Activated T-cell treated with anti-CD3 and anti-CD28 coated beads, Interleukin-2, amount 50 U/mL, for 72 hours (primary cell): ENCODE data around the gene UCN. TPM values are rescaled to one million over a fixed set of nuclear protein-coding genes. Genes with fewer than 3 reads are reported as not detected.
"Not testable (repeated sequence)": the region's sequence is repeated elsewhere in the genome, so short reads cannot be mapped to it uniquely, and the experiment has no call there.

Experiments used
- ATAC-seq, 2 donors: fragments of 150-1000 bp; cut with Tn5 transposase; replicated peaks in 1 of 2; 2 replicates each; pipeline ENCODE4 v1.10.0; 2021; ENCODE audit warnings: moderate library complexity in 2 of 2, mild to moderate bottlenecking in 1 of 2
- DNase-seq, 2 donors: peaks; one replicate each; pipeline ENCODE4 v3.0.0; 2021 to 2022; ENCODE audit warnings: mixed read lengths in 1 of 2
- H3K27ac Mint-ChIP-seq: one replicate; pipeline ENCODE4 v1.8.0; 2022; ENCODE audit warnings: mild to moderate bottlenecking, moderate library complexity, mixed read lengths
- H3K27me3 Mint-ChIP-seq: one replicate; pipeline ENCODE4 v1.8.0; 2022; ENCODE audit warnings: low read depth, mixed read lengths
- H3K36me3 Mint-ChIP-seq, 2 donors: one replicate each; pipeline ENCODE4 v1.8.0; 2022; ENCODE audit warnings: mixed read lengths in 2 of 2, mild to moderate bottlenecking in 1 of 2; ENCODE audit not compliant: insufficient read depth in 2 of 2
- H3K4me1 Mint-ChIP-seq: one replicate; pipeline ENCODE4 v1.8.0; 2022; ENCODE audit warnings: low read depth, mixed read lengths
- H3K4me3 Mint-ChIP-seq, 2 donors: one replicate each; pipeline ENCODE4 v1.8.0; 2022; ENCODE audit warnings: mild to moderate bottlenecking in 2 of 2, mixed read lengths in 2 of 2, moderate library complexity in 2 of 2
- H3K9me3 Mint-ChIP-seq, 2 donors: one replicate each; pipeline ENCODE4 v1.8.0; 2022; ENCODE audit warnings: mixed read lengths in 2 of 2
- total RNA-seq, 2 donors: library from RNA; stranded (reverse); gene quantifications; one replicate each; pipeline ENCODE4 v1.2.3, GENCODE V29; 2022

The UCN gene
- total RNA-seq, 2 donors from 2014 or later: 4.9 to 7.6 TPM

DNA sequence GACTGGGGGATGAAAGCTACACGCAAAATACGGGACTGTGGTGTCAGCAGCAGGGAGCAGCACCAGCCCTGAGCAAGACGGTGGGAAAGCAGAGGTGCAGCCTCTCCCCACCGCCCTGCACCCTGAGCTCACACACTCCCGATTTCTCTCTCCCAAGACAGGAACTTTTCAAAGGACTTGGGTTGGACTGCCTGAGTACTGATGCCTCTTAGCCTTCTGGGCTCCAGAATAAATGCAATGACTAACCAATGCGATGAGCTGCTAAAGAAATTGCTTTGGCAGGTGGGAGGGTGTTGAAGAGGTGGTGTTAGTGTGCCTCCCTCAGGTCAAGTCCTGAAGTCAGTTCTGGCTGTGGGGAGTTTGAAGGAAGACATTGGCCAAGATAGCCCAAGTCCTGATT is 16.4 kb downstream of the UCN start:
- ATAC-seq: no peak
- DNase-seq: no peak
- Mint-ChIP-seq H3K4me1 (no peaks in the 10 kb centered on the region), H3K4me3 (no peak overlapping the region), H3K36me3 (no peaks in the 10 kb centered on the region), H3K9me3 (no peaks in the 10 kb centered on the region), H3K27ac (no peak overlapping the region), H3K27me3 (peaks cover 21% of the 10 kb centered on the region)

DNA sequence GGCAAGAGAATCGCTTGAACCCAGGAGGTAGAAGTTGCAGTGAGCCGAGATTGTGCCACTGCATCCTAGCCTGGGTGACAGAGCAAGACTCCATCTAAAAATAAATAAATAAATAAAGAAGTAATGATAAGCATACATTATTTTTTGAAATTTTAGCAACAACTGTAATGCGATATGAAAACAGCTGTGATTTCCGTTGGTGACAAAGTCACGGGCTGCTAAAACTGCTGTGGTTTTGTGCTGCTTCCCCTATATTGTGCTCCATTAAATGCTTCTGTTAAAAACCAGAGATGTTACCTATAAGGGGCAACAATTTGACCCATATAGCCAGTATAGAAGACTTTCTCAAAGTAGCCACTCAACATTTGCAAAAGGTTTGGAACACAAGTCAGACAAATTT is 17.7 kb downstream of the UCN start:
- no peak overlapping the region for H3K27ac Mint-ChIP-seq
- DNase-seq (no peak), ATAC-seq (no peak)
- H3K4me1 Mint-ChIP-seq: no peaks in the 10 kb centered on the region
- no peaks in the 10 kb centered on the region for H3K9me3 Mint-ChIP-seq
- H3K4me3 Mint-ChIP-seq: no peak overlapping the region
- H3K27me3 Mint-ChIP-seq: peaks cover 29% of the 10 kb centered on the region
- no peaks in the 10 kb centered on the region for H3K36me3 Mint-ChIP-seq

DNA sequence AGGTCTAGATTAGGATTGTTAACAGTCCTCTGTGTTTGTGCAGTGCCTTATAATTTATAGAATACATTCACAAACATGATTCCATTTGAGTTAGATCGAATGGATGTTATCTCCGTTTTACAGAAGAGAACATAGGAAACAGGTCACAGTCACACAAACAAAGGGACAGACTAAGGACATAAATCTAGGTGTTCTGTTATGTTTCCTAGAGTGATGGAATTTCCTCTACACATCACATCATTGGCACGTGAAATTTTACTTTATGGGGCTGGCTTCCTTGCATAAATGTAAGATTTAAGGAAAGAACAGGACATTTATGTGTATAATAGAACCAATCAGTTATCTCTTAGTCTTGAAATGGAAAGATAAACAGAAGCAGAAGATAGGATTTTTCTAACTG is 19.6 kb downstream of the UCN start:
- no peak for DNase-seq
- H3K36me3 Mint-ChIP-seq: no peaks in the 10 kb centered on the region
- no peak overlapping the region for H3K4me3 Mint-ChIP-seq
- no peak overlapping the region for H3K27ac Mint-ChIP-seq
- no peaks in the 10 kb centered on the region for H3K9me3 Mint-ChIP-seq
- peaks cover 43% of the 10 kb centered on the region for H3K27me3 Mint-ChIP-seq
- no peak for ATAC-seq
- no peaks in the 10 kb centered on the region for H3K4me1 Mint-ChIP-seq

DNA sequence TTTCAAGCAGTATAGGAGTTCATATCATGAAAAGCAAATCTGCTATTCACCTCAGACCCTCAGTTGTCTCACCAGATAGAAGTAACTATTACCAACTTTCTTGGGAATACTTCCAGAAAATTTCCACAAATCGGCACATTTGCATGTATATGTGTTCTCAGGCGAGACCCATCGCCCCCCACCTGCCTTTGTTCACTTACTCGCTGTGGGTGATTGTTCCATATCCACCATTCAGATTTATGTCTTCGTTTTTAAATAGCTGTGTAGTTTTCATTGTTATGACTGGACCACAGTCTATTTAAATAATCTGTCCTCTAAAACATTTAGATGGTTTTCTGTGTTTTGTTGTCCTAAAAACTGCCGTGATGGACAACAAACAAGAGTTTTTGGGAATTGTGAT is 22.8 kb downstream of the UCN start:
- Mint-ChIP-seq H3K4me1 (no peaks in the 10 kb centered on the region), H3K9me3 (no peaks in the 10 kb centered on the region), H3K36me3 (no peaks in the 10 kb centered on the region), H3K27ac (no peak overlapping the region), H3K27me3 (peaks cover 50% of the 10 kb centered on the region), H3K4me3 (no peak overlapping the region)
- DNase-seq (no peak), ATAC-seq (no peak)

DNA sequence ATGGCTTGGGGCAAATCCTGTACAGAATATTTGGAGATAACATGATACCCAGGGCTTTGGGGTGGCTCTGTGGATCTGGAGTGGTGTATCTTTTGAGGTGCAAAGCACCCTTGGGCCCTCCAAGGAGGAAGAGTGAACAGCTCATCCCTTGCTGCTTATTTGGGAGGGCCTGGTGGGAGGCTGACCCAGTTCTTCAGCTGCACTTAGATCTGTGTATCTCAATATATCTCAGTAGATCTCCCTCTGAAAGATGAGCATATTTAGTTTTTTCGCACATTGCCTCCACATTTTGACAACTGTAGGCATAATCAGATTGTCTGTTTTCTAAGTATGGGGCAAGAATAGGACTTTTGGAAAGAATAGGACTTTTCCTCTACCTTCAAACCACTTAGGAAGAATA is 23.2 kb downstream of the UCN start:
- ATAC-seq (no peak), DNase-seq (no peak)
- Mint-ChIP-seq H3K27ac (no peak overlapping the region), H3K4me3 (no peak overlapping the region), H3K4me1 (peaks cover 1% of the 10 kb centered on the region), H3K27me3 (peaks cover 50% of the 10 kb centered on the region), H3K9me3 (no peaks in the 10 kb centered on the region), H3K36me3 (no peaks in the 10 kb centered on the region)

DNA sequence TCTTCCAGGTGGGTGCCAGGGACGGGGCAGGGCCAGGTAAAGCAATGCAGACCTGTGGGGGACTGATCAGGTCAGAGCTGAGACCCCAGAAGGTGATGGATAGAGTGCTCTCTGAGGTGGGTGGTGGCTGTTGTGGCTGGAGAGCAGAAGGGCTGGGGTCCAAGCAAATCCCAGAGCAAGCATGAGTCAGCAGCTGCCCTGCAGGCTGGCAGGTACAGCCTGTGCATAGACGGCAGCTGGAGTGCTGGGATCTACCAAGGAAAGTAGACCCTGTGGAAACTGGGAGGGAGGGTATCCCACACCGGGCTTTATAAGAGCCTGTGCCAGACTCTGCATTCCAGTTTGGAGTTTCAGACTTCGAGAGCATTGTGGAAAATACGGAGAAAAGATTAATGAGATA is 25.4 kb downstream of the UCN start:
- H3K27ac Mint-ChIP-seq: no peak overlapping the region
- peaks cover 12% of the 10 kb centered on the region for H3K4me1 Mint-ChIP-seq

DNA sequence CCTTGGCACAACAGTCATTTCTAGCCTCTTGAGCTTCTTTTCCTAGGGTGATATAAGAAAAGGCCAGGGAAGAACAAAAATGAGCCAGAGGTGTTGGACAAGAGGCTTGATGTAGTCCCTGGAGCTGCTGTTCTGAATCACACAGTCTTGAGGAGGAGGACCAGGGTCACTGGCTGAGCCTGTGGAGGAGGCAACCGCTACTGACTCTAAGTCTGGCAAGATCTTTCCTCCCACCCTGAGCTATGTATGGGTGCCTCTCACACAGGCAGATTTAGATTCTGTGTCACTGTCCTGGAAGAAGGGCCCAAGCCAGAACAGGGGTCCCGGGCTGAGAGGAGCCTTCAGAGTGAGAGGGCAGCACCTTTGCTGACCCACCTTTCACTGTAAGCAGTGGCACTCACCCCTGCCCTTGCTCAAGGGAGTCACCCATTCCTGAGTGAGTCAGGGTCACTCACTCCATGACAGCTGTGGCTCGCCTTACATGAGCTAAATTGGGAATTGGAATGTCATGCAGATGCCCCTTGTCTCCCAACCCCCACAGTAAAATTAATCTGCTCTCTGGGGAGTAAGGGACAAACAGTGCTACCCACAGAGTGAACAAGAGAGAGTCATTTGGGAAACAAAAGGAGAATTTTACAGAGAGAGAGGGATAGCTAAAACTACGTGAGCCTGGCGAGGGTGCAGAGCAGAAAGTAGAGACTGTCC is 26.2 kb downstream of the UCN start, which contains the start of gene TRIM54:
Gene TRIM54 (plus strand): TSS at position 575 of the 705 bp plus-strand sequence. CDS start 303 bp downstream, outside the sequence.
- no peak within 1 kb of the TSS for H3K27ac Mint-ChIP-seq

More for the DNA sequence above, 25.4 kb downstream of the UCN start:
- DNase-seq (no peak), ATAC-seq (no peak)
- no peaks in the 10 kb centered on the region for H3K9me3 Mint-ChIP-seq
- H3K36me3 Mint-ChIP-seq: no peaks in the 10 kb centered on the region
- H3K27me3 Mint-ChIP-seq: peaks cover 50% of the 10 kb centered on the region
- no peak overlapping the region for H3K4me3 Mint-ChIP-seq

DNA sequence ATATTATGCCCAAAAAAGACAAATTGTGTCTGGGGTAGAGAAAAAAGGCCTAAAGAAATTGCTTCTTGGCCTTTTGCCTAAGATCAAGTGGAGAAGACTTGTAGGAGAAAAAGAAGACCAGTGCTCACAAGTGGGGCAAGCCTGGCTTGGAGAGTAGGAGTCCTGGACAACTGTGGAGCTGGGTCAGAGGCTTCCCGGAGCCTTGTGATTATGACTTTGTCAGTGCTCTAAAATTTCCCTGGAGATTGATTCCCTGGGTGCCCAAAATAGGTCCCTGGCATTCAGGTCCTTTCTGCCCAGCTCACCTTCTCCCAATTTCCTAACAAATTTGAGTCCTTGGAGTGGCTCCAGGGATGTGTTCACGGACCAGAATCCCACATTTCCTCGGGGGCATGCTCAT is 26.8 kb downstream of the UCN start:
- H3K36me3 Mint-ChIP-seq: no peaks in the 10 kb centered on the region
- peaks cover 12% of the 10 kb centered on the region for H3K4me1 Mint-ChIP-seq
- no peak for ATAC-seq
- H3K9me3 Mint-ChIP-seq: no peaks in the 10 kb centered on the region
- no peak overlapping the region for H3K27ac Mint-ChIP-seq
- no peak overlapping the region for H3K4me3 Mint-ChIP-seq
- peaks cover 53% of the 10 kb centered on the region for H3K27me3 Mint-ChIP-seq
- DNase-seq: no peak

More for the DNA sequence above, 26.2 kb downstream of the UCN start, which contains the start of gene TRIM54:
- peaks cover 12% of the 10 kb centered on the region for H3K4me1 Mint-ChIP-seq
- no peaks in the 10 kb centered on the region for H3K36me3 Mint-ChIP-seq
- peaks cover 57% of the 10 kb centered on the region for H3K27me3 Mint-ChIP-seq
- DNase-seq (no peak), ATAC-seq (no peak)
- H3K9me3 Mint-ChIP-seq: no peaks in the 10 kb centered on the region
- H3K4me3 Mint-ChIP-seq: no peak within 1 kb of the TSS

DNA sequence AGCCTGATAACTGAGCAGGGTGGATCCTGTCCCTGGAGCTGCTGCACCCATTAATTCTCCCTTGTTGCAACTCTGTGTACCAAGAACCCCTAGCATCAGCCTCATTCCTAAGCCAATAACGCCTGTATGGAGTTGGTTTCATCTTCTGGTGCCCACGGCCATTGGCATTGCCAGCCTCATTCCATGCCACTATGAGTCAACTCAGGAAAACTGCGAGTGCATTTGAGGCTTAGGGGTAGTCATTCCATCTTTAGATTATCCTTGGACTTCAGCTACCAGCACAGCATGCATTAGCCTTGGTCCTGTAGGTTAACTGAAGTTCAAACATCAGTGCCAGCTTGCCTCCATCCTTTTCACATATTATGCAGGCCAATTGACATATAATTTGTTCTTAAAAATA is 27.4 kb downstream of the UCN start:
- Mint-ChIP-seq H3K27me3 (peaks cover 49% of the 10 kb centered on the region), H3K4me3 (no peak overlapping the region), H3K27ac (no peak overlapping the region), H3K4me1 (peaks cover 12% of the 10 kb centered on the region), H3K9me3 (no peaks in the 10 kb centered on the region), H3K36me3 (no peaks in the 10 kb centered on the region)
- ATAC-seq (no peak), DNase-seq (no peak)

DNA sequence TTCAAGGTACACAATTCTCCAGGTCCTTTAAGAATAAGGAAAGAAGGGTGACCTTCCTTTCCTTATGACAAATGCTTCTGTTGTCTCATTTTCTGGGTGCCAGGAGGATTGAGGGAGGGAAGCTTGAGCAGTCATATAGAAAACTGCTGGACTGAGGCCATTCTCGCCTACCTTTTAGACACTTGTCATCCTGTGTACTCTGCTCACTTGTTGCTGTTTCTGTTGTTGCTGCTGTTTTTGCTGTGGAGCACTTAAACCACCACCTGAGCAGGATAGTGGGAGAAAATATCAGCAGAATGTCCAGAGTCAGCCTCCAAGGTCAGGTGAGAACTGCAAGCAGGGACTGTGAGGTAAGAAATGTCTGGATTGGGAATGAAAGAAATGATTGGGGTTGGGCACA is 30.2 kb downstream of the UCN start:
- Mint-ChIP-seq H3K27me3 (peaks cover 49% of the 10 kb centered on the region), H3K4me1 (peaks cover 12% of the 10 kb centered on the region), H3K27ac (no peak overlapping the region), H3K36me3 (no peaks in the 10 kb centered on the region), H3K9me3 (no peaks in the 10 kb centered on the region), H3K4me3 (no peak overlapping the region)
- no peak for ATAC-seq
- DNase-seq: no peak

DNA sequence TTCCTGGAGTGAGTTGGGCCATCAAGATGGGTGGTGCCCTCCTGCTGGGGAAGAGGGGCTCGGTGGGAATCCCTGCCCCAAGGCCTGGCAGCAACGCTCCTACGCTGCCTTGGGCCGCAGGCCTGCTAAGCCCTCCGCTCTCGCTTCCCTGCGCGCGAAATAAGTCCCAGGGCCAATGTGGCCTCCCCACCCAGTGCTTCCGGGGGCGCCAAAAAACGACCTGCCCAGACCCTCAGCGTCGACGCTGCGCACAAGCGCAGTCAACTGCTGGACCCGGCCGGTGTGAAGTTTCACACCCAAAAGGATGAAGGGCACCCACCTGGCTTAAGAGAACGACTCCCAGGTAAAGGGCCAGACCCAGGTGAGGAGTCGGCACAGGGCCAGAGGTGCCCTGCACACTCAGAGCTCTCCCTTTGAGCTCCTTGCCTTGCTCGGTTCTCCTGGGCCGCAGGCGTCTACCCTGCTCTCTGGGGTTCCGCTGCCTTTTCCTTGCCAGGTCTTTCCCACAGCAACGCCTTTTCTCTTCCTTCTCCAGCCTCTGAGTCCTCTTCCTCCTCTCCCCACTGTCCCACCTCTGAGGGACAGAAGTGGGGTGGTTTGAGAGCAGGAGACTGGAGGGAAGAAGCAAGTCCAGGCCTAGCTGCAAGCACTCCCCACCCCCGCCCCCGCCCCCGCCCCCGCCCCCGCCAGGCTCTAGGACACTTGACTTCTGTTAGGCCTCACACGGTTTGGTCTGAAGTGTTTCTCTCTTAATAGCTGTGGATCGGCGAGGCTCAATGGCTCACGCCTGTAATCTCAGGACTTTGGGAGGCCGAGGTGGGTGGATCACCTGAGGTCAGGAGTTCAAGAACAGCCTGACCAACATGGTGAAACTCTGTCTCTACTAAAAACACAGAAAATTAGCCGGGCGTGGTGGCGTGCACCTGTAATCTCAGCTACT is 32.8 kb downstream of the UCN start, which contains the start of gene DNAJC5G:
Gene DNAJC5G (plus strand): TSS at position 223 of the 940 bp plus-strand sequence. CDS start 1,296 bp downstream, outside the sequence.
- ATAC-seq (no peak), DNase-seq (no peak)
- no peaks in the 10 kb centered on the region for H3K9me3 Mint-ChIP-seq
- no peaks in the 10 kb centered on the region for H3K36me3 Mint-ChIP-seq
- H3K27me3 Mint-ChIP-seq: peaks cover 30% of the 10 kb centered on the region
- peaks cover 16% of the 10 kb centered on the region for H3K4me1 Mint-ChIP-seq
- no peak within 1 kb of the TSS for H3K4me3 Mint-ChIP-seq
- no peak within 1 kb of the TSS for H3K27ac Mint-ChIP-seq

DNA sequence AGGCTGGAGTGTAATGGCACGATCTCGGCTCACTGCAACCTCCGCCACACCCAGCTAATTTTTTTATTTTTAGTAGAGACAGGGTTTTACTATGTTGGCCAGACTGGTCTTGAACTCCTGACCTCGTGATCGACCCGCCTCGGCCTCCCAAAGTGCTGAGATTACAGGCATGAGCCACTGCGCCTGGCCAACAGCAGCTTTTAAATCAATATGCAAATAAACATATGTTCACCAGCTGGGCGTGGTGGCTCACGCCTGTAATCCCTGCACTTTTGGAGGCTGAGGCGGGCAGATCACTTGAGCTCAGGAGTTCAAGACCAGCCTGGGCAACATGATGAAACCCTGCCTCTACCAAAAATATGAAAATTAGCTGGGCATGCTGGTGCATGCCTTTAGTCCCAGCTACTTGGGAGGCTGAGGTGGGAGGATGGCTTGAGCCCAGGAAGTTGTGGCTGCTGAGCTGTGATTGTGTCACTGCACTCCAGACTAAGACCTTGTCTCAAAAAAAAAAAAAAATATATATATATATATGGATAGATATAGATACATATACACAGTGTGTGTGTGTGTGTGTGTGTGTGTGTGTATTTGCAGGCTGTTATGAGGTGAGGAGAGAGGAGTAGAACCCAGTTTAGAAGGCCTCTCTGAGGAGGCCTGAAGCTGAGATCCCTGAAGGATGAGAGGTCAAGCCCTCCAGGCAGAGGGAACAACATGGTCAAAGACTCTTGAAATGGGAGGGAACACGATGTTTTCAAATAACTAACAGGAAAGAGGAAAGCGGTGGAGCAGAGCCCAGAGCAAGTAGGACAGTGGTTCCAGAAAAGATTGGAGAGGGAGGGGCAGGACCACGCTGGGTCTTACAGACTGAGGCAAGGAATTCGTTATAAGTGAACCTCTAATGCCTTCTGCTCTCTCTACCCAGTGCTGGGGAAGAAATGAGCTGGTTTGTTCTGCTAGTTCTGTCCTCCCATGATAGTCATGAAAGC is 35.4 kb downstream of the UCN start:
- H3K9me3 Mint-ChIP-seq, ATAC-seq: not testable (repeated sequence)

More for the DNA sequence above, 35.4 kb downstream of the UCN start:
- not testable (repeated sequence) for H3K36me3 Mint-ChIP-seq, DNase-seq, H3K4me1 Mint-ChIP-seq, H3K4me3 Mint-ChIP-seq, H3K27ac Mint-ChIP-seq
- peaks cover 34% of the 10 kb centered on the region for H3K27me3 Mint-ChIP-seq
